Astrocyte (in vitro differentiated cells and primary cell): ENCODE data around the gene IL36G.

Experiments used
- CTCF ChIP-seq: IDR thresholded peaks from 2 replicates; pipeline ENCODE4 v1.5.1; 2011; ENCODE audit warnings: low read depth, mild to moderate bottlenecking, inconsistent platforms, low read length, moderate library complexity; ENCODE audit not compliant: insufficient read depth
- EZH2 ChIP-seq: IDR thresholded peaks from 2 replicates; pipeline ENCODE4 v1.6.1; 2012; ENCODE audit warnings: mild to moderate bottlenecking, low read length, inconsistent platforms; ENCODE audit not compliant: insufficient read depth

DNA sequence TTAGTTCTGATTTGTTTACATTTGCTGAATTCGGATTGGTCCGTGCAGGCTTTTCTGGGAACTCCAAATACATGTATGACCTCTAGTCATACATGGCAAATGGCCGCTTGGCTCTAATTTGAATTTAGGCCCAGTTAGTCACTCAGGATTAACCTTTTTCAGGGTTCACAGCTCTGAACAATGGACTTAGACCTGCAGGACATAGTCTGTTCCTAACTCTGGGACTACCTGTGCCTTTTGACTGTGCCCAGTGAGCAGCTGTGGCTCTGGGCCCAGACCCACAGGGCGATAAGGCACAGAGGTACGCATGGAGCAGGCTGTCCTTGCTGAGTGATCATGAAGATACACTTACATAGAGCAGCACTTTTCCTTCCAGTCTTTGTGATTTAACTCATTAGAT is 38.4 kb upstream of the IL36G start:
- TF ChIP-seq EZH2 (no peak), CTCF (no peak)
